ENCODE measurements around the gene LOC128125822.

Gene LOC128125822

GRCh38 chr6:63589952-63590411 lies 17.7 kb downstream of the LOC128125822 start:
- Histone ChIP-seq H2AFZ (ENCODE audit: low read depth, low read length) (no peak overlapping the region), H3K9me3 (ENCODE audit: low read length) (no peaks in the 10 kb centered on the region), H3F3A (ENCODE audit: insufficient read depth, low read length, poor library complexity, severe bottlenecking) (no peaks in the 10 kb centered on the region), H3K4me3 (ENCODE audit: low read length) (no peak overlapping the region), H3K4me2 (ENCODE audit: low read length) (no peak overlapping the region), H3K9ac (ENCODE audit: low read length) (no peak overlapping the region), H3K36me3 (ENCODE audit: insufficient read depth, low read length) (no peaks in the 10 kb centered on the region), H3K9me2 (ENCODE audit: insufficient read depth, low read length) (no peaks in the 10 kb centered on the region), H3K27ac (ENCODE audit: low read length) (no peak overlapping the region), H4K20me1 (ENCODE audit: insufficient read depth) (no peaks in the 10 kb centered on the region), H3K27me3 (ENCODE audit: insufficient read depth, low read depth, low read length) (no peaks in the 10 kb centered on the region), H3K79me2 (replicated peaks; ENCODE audit: insufficient read depth, low read length) (no peaks in the 10 kb centered on the region)
- no peak for TF ChIP-seq POLR2AphosphoS5 (IDR thresholded peaks at IDR 0.05)
- no peak for TF ChIP-seq MXI1 (conservative IDR thresholded peaks at IDR 0.05; ENCODE audit: poor library complexity, severe bottlenecking)
- TF ChIP-seq EZH2 (IDR thresholded peaks at IDR 0.05; ENCODE audit: borderline replicate concordance, insufficient read depth, low read length, poor library complexity, severe bottlenecking) = no peak

- no peak overlapping the region for H3K4me3 ChIP-seq (ENCODE audit: low read length)
- no peak overlapping the region for H2AFZ ChIP-seq (ENCODE audit: low read depth, low read length)
- no peaks in the 10 kb centered on the region for H3F3A ChIP-seq (ENCODE audit: insufficient read depth, low read length, poor library complexity, severe bottlenecking)
- H3K4me2 ChIP-seq (ENCODE audit: low read length) = no peak overlapping the region
- no peak for TF ChIP-seq MXI1 (conservative IDR thresholded peaks at IDR 0.05; ENCODE audit: poor library complexity, severe bottlenecking)
- H3K9me2 ChIP-seq (ENCODE audit: insufficient read depth, low read length) = no peaks in the 10 kb centered on the region
- no peaks in the 10 kb centered on the region for H3K27me3 ChIP-seq (ENCODE audit: insufficient read depth, low read depth, low read length)
- no peak overlapping the region for H3K27ac ChIP-seq (ENCODE audit: low read length)
- no peaks in the 10 kb centered on the region for H3K79me2 ChIP-seq (replicated peaks; ENCODE audit: insufficient read depth, low read length)
- H3K9ac ChIP-seq (ENCODE audit: low read length) = no peak overlapping the region
- H3K9me3 ChIP-seq (ENCODE audit: low read length) = no peaks in the 10 kb centered on the region
- no peaks in the 10 kb centered on the region for H4K20me1 ChIP-seq (ENCODE audit: insufficient read depth)
- no peaks in the 10 kb centered on the region for H3K36me3 ChIP-seq (ENCODE audit: insufficient read depth, low read length)
Observed at GRCh38 chr6:63592886-63593285, 20.6 kb downstream of the LOC128125822 start.

- H3K79me2 ChIP-seq (replicated peaks; ENCODE audit: insufficient read depth, low read length) = no peaks in the 10 kb centered on the region
- no peaks in the 10 kb centered on the region for H3K9me3 ChIP-seq (ENCODE audit: low read length)
- TF ChIP-seq CTCF (IDR thresholded peaks at IDR 0.05; ENCODE audit: poor library complexity, severe bottlenecking) (no peak), MXI1 (conservative IDR thresholded peaks at IDR 0.05; ENCODE audit: poor library complexity, severe bottlenecking) (no peak), POLR2AphosphoS5 (IDR thresholded peaks at IDR 0.05) (no peak)
- no peaks in the 10 kb centered on the region for H4K20me1 ChIP-seq (ENCODE audit: insufficient read depth)
- H2AFZ ChIP-seq (ENCODE audit: low read depth, low read length) = peak overlapping the region; percentile 77
- H3K27ac ChIP-seq (ENCODE audit: low read length) = peak overlapping the region; percentile 80
- no peaks in the 10 kb centered on the region for H3K36me3 ChIP-seq (ENCODE audit: insufficient read depth, low read length)
- peak overlapping the region; percentile 72 for H3K9ac ChIP-seq (ENCODE audit: low read length)
- no peaks in the 10 kb centered on the region for H3K27me3 ChIP-seq (ENCODE audit: insufficient read depth, low read depth, low read length)
- peak overlapping the region; percentile 64 for H3K4me3 ChIP-seq (ENCODE audit: low read length)
- H3F3A ChIP-seq (ENCODE audit: insufficient read depth, low read length, poor library complexity, severe bottlenecking) = no peaks in the 10 kb centered on the region
- H3K4me2 ChIP-seq (ENCODE audit: low read length) = peak overlapping the region; percentile 46
- no peaks in the 10 kb centered on the region for H3K9me2 ChIP-seq (ENCODE audit: insufficient read depth, low read length)
Observed at GRCh38 chr6:63597141-63598048, 25.1 kb downstream of the LOC128125822 start.

Measured in neural cell (in vitro differentiated cells).